Stimulated activated CD4-positive, alpha-beta T cell treated with anti-CD3 and anti-CD28 coated beads, Interleukin-12 subunit alpha, Interleukin-12 subunit beta, amount 100 ng/mL, for 4 hours (primary cell): ENCODE measurements around the gene NCAPG.

Experiments
- DNase-seq: peaks from one replicate; pipeline ENCODE4 v3.0.0-alpha.2; 2020

The NCAPG gene

DNA sequence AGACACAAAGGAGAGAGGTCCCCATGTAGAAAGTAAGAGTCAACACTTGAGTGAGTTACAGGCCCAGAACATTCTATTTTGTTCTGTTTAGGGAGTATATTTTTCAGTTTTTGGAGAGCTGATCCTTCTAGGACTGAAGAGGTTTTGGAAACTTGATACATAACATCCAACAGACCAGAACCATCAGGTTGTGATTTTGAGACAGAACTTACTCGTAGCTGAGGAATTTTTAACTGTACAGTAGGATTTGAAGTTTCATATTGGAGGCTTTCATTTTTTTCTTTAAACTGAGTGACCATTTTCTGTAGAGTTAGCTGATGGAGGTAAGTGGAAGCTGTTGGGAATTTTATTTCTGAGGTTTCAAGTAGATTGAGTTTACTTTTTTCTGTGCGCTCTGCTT lies 73.3 kb downstream of the NCAPG start:
- DNase-seq: no peak

DNA sequence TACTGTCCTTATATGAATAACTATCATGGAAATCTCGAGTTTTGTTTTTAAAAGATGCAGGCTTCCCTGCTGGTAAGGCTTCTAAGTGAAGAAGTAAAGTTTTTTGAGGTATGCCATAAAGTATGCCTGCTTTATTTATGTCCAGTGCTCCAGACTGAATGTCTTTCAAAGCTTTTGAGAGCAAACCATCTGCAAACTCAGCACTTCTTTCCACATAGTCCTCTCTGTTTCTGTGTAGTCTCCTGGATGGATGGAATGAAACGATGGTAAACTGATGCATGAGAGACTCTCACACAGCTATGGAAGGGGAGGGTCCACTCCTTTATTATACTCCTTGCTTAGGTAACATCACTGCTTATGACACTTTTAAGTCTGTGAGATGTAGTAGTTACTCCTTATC lies 73.7 kb downstream of the NCAPG start:
- DNase-seq: no peak

DNA sequence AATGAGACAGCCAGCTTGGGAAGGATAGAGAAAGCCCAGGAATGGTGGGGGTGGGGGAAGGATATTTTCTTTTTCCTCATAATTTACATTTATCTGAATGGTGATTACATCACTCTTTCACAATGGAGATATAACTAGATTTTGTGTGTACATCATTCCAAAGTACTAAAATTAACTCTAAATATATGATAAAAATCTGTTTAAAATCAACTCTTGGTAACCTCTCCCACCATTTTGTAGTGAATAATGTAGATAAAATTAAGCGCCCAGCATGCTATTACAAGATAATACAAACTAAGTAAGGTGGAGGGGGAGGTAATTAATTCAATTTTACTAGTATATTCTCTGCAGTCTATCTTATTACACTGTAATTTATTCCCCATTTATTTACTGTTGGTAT lies 78.9 kb downstream of the NCAPG start:
- DNase-seq: no peak

DNA sequence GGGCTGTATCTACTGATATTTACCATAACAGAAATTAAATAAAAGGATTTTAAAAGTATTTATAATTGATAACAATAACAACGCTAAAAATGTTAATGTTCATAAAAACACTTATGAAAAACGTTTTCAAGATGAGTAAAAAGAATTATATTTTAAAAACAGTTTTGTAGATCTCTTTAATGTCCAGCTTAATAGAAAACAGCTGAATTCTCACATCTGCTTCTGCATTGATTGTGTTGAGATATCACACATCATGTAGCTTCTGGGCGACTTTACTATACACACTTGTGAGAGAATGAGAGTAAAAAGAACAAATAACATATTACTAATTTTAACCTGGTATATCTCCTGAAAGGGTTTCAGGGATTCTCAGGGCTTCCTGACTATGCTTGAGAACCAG lies 83.6 kb downstream of the NCAPG start:
- no peak for DNase-seq
